Stimulated activated CD8-positive, alpha-beta memory T cell treated with anti-CD3 and anti-CD28 coated beads, Interleukin-15, amount 100 ng/mL, for 48 hours (primary cell): ENCODE data around the gene SEZ6.

ENCODE experiments used
- DNase-seq, 2 donors: peaks; one replicate each; pipeline ENCODE4 v3.0.0-alpha.2; 2020; ENCODE audit warnings: low read depth in 2 of 2

The SEZ6 gene

DNA sequence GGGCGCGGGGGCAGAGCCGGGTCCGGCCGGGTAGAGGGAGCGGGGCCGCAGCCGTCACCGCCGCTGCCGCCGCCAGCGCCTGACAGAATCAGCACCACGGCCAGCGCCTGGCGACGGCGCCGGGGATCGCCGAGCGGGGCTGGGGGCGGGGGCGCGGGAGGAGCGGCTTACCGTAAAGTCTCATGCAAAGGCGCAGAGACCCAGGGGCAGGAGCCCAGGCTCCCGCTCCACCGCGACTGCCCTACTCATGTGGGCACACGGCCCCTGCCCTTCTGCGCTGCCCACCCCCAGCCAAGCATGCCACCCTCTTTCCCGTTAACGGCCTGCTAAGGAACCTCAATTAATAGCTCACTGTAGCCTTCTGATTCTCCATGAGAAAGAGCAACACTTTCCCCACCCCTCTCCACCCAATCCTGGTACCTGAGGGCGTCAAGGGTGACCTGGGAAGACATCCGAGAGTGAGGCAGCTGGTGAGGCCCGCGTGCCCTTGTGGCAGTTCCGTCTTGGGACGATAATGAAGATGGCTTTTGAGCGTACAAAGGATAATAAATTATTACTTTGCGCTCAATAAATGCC, at the start of gene SEZ6:
Gene SEZ6 (minus strand): TSS at position 98 of the 576 bp plus-strand sequence. CDS start 164 bp downstream, outside the sequence.
- peak; percentile 49 to 53 for DNase-seq

DNA sequence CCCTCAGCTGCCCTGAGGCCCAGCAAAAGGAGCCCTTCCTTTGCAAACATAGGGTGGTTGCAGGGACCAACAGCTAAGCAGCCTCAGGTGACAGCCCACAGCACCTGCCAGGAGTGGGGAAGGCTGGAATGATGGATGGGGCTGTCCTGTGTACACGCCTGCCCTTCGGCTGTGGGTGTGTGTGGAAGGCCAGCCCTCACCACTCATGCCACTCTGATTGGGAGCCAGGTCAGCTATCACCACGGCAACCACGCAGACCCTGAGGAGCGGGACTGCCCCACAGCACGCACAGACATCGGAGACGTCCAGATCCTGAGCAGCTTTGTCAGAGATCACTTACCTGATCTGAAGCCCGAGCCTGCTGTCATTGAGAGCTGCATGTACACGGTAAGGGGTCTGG, 49.0 kb upstream of the SEZ6 start:
- no peak for DNase-seq

- DNase-seq, result no peak
Measured at GRCh38 chr17:29051731-29052130, 45.9 kb upstream of the SEZ6 start.

DNA sequence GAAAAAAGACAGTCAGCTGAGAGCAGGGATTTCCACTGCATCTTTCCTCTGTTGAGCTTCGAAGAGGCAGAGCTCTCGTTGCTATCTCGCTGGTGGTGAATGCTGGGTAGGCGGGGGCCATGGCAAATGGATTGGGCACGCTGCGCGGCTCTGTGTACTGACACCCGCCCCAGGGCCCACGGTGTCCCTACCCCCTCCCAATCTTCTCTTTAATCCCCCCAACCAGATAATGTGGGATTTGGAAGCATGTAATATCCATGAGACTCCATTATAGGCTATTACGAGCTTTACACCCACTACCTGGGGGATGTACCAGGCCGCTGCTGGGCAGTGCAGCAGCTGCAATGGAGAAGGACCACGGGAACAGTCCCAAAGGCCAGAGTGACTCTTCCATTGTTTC, 45.4 kb upstream of the SEZ6 start:
- DNase-seq, result no peak

DNA sequence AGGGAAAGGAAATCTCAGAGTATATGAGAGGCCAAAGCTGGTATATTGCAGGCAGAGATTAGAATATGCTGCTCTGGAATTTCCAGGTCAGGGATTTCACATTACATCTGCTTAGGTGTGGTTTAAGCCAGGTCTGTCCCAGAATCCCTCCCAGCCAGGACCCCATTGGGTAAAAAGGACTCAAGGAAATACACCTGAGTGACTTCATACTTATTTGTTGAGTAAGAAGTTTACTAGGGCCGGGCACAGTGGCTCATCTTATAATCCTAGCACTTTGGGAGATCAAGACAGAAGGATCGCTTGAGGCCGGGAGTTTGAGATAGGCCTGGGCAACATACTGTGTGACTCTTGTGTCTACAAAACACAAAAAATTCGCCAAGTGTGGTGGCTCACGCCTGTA, 44.3 kb upstream of the SEZ6 start:
- DNase-seq, result no peak

- no peak for DNase-seq
Measured at GRCh38 chr17:29049541-29050145, 43.8 kb upstream of the SEZ6 start.

DNA sequence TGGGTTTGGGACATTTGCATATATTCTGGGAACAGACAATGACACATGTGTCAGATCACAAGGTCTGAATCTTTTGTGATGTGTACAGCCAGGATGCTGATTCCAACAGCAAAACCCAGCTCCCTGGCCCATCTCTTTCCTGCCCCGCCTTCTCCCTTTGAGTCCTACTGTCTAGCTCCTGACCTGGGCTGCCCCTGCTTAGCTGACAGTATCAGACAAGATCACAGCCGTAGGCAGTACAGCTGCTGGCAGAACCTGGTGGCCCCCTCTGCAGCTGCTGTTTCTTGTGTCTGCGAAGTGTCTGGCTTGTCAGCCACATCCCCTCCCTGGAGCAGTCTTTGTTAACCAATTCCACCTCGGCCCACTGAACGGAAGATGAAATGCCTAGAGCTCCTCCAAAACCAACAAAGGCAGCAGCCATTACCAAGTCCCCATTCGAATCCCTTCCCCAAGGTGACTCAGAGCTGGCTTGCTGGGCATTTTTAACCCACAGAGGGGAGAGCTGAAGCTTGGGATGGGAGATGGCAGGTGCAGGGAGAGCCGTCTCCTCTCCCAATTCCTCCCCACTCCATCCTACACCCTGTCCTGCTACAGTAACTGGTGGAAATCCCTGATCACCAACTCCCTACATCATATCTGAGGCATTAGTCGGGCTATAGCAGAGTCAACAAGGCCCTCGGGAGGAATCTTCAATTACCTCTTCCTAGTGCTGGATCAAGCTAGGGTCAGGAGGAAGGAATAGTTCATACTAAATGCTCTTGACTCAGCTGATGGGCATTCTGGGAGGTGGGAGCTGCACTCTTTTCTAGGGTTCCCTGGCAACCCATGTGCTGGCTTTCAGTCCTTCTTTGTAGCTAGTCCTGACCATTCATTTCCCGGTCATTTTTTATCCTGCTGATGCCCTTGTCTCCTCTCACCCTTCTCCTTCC, 42.9 kb upstream of the SEZ6 start:
- no peak for DNase-seq

DNA sequence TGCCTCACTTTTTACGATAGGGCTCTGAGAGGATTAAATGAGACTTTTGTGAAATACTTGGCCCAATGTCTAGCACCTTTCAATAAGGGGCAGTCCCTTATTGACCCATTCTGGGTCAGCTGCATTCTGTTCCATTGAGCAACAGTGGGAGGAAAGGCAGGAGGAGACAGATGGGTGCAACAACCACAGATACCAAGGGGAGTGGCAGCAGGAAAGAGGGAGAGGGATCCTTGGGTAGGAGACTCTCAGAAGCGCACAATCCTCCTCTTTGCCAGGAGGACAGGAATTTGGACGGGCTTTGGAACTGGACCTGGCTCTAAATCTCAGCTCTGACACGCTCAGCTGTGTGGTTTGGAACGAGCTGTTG, 40.6 kb upstream of the SEZ6 start:
- no peak for DNase-seq

- DNase-seq, result no peak
Measured at GRCh38 chr17:29045734-29046472, 40.1 kb upstream of the SEZ6 start.

- DNase-seq, result no peak
Measured at GRCh38 chr17:29045026-29045425, 39.2 kb upstream of the SEZ6 start.

GRCh38 chr17:29043539-29044145, 37.8 kb upstream of the SEZ6 start:
- no peak for DNase-seq

GRCh38 chr17:29042679-29043538, 37.1 kb upstream of the SEZ6 start, which contains the start of gene PIPOX:
TSS of gene PIPOX (plus strand) at chr17:29043141. CDS start at chr17:29043226, 85 bp downstream.
- no peak for DNase-seq

GRCh38 chr17:29042026-29042678, 36.3 kb upstream of the SEZ6 start:
- no peak for DNase-seq

DNA sequence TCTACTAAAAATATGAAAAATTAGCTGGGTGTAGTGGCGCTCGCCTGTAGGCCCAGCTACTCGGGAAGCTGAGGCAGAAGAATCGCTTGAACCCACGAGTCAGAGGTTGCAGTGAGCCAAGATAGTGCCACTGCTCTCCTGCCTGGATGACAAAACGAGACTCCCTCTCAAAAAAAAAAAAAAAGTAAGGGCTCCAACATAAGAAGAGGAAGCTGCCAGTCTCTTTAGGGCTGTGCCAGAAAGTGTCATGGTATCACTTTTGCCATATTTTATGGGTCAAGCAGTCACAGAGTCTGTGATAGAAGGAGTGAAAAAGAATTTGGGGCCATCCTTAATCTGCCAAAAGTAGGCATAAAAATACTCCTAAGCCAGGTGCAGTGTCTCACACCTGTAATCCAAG, 35.7 kb upstream of the SEZ6 start:
- DNase-seq, result no peak

GRCh38 chr17:29041091-29041490, 35.3 kb upstream of the SEZ6 start:
- no peak for DNase-seq

- DNase-seq, result no peak
Measured at GRCh38 chr17:29039764-29040598, 34.1 kb upstream of the SEZ6 start.

DNA sequence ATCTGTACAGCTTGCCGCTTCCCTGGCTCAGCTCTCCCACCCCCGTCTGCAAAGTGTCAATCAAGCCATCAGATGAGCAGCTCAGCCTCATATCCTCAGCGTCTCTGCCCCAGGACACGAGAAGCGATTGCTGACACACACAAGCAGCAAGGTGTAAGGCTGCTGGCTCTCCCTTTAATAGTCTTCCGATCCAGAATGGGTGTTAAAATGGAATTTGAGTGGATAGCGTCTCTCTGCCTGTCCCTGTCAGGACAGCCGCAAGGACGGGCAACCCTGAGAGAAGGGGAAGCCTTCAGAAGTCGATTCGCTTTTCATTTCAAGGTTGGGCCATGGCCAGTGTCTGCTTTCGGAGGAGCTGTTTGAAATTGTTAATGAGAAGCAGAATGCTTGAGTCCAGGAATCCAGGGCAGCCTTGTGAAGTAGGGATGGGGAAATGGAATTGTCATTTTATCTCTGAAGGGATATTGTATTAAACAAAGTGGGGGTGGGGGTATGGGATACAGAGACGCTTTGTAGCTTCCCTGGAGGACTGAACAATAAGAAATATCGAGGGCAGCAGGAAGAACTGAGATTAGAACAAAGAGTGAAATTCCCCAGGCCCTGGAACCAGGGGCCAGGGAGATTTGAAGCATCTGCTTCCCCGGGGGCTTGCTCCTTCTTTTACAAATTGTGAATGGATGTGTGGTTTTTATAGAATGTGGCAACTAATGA, 32.4 kb upstream of the SEZ6 start:
- no peak for DNase-seq

- DNase-seq, result no peak
Measured at GRCh38 chr17:29037739-29038084, 31.9 kb upstream of the SEZ6 start.

DNA sequence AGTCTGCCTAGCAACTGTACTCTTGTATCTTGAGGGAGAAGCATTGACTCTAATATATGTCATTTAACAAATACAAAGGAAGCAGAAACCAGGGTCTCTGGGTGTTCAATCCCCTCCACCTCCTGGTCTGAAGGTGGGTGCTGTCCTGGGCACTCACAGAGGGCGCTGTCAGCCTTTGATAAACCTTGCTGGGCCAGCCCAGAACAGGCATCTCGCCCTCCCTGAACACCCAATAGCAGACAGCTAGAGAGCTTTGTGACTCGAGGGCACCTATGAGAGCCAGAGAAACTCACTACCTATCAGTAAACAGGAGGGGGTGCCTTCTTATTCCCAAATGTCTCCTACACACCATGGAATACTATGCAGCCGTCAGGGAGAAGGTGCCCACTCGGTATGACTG, 30.8 kb upstream of the SEZ6 start:
- no peak for DNase-seq
